ENCODE data around the gene CPNE5. TPM values are rescaled to one million over a fixed set of nuclear protein-coding genes. Genes with fewer than 3 reads are reported as not detected.
A peak's percentile ranks its signal among the peaks of the same experiment; 100 is the strongest.

Gene CPNE5
- total RNA-seq, 1 experiment from 2014 or later = 0.37 TPM

- no peak overlapping the region for H3K4me3 ChIP-seq
- peak in 1 of 2 experiments; percentile 8 for DNase-seq
- intact Hi-C loops (cut with micrococcal nuclease; ENCODE audit: unreplicated experiment) = no loop called here
- H3F3A ChIP-seq (ENCODE audit: insufficient read depth, low read depth) = peaks cover 15% of the 10 kb centered on the region; the same call in 1 of the 2 replicates
- peaks cover 7% of the 10 kb centered on the region for H3K4me1 ChIP-seq (replicated peaks; ENCODE audit: insufficient read depth)
- ChIA-PET CTCF (no interaction called here), POLR2A (ENCODE audit: unreplicated experiment) (no interaction called here)
- no TSS peak for BruUV-seq (replicated peaks)
- H3K36me3 ChIP-seq (ENCODE audit: low read depth) = no peaks in the 10 kb centered on the region
- no peak overlapping the region for H2AFZ ChIP-seq
- H3K79me2 ChIP-seq (ENCODE audit: low read depth) = no peaks in the 10 kb centered on the region
- TF ChIP-seq CTCF (conservative IDR thresholded peaks at IDR 0.05) (no peak), EZH2 (IDR thresholded peaks at IDR 0.05; ENCODE audit: low read depth) (no peak)
- H3K9me2 ChIP-seq (ENCODE audit: insufficient read depth) = no peaks in the 10 kb centered on the region
- no peaks in the 10 kb centered on the region for H3K9me3 ChIP-seq (ENCODE audit: insufficient read depth, low read depth)
- H3K27ac ChIP-seq = no peak overlapping the region
- no peaks in the 10 kb centered on the region for H4K20me1 ChIP-seq (ENCODE audit: insufficient read depth)
- H3K27me3 ChIP-seq (ENCODE audit: insufficient read depth, low read depth) = no peaks in the 10 kb centered on the region
- H3K4me2 ChIP-seq = no peak overlapping the region
These were observed 124.7 kb downstream of the CPNE5 start for GRCh38 chr6:36714511-36714910.

GRCh38 chr6:36713846-36714245 is 125.4 kb downstream of the CPNE5 start:
- CTCF ChIA-PET = no interaction called here

GRCh38 chr6:36712816-36713215 is 126.4 kb downstream of the CPNE5 start:
- Histone ChIP-seq H3K27ac (no peak overlapping the region), H3K27me3 (ENCODE audit: insufficient read depth, low read depth) (no peaks in the 10 kb centered on the region), H3F3A (ENCODE audit: insufficient read depth, low read depth) (peaks cover 15% of the 10 kb centered on the region; the same call in 1 of the 2 replicates), H3K4me3 (no peak overlapping the region), H3K79me2 (ENCODE audit: low read depth) (no peaks in the 10 kb centered on the region), H3K9me2 (ENCODE audit: insufficient read depth) (no peaks in the 10 kb centered on the region), H3K4me2 (no peak overlapping the region), H3K36me3 (ENCODE audit: low read depth) (no peaks in the 10 kb centered on the region), H2AFZ (no peak overlapping the region), H3K9me3 (ENCODE audit: insufficient read depth, low read depth) (no peaks in the 10 kb centered on the region), H4K20me1 (ENCODE audit: insufficient read depth) (no peaks in the 10 kb centered on the region), H3K4me1 (replicated peaks; ENCODE audit: insufficient read depth) (peaks cover 7% of the 10 kb centered on the region)
- ChIA-PET CTCF (no interaction called here), POLR2A (ENCODE audit: unreplicated experiment) (no interaction called here)
- intact Hi-C loops (cut with micrococcal nuclease; ENCODE audit: unreplicated experiment) = no loop called here
- no peak for TF ChIP-seq CTCF (conservative IDR thresholded peaks at IDR 0.05)
- BruUV-seq (replicated peaks) = no TSS peak
- peak in 1 of 2 experiments; percentile 15 for DNase-seq

More at GRCh38 chr6:36713846-36714245, 125.4 kb downstream of the CPNE5 start:
- peak in 1 of 2 experiments; percentile 4 for DNase-seq
- H3K79me2 ChIP-seq (ENCODE audit: low read depth) = no peaks in the 10 kb centered on the region
- H3K4me3 ChIP-seq = no peak overlapping the region
- no peak for TF ChIP-seq EZH2 (IDR thresholded peaks at IDR 0.05; ENCODE audit: low read depth)
- no peak for TF ChIP-seq CTCF (conservative IDR thresholded peaks at IDR 0.05)
- no peak overlapping the region for H3K27ac ChIP-seq
- H3K4me2 ChIP-seq = no peak overlapping the region
- no TSS peak for BruUV-seq (replicated peaks)
- H3K4me1 ChIP-seq (replicated peaks; ENCODE audit: insufficient read depth) = peaks cover 7% of the 10 kb centered on the region
- H3K9me2 ChIP-seq (ENCODE audit: insufficient read depth) = no peaks in the 10 kb centered on the region
- H3K9me3 ChIP-seq (ENCODE audit: insufficient read depth, low read depth) = no peaks in the 10 kb centered on the region
- H3K36me3 ChIP-seq (ENCODE audit: low read depth) = no peaks in the 10 kb centered on the region
- no peak overlapping the region for H2AFZ ChIP-seq
- no peaks in the 10 kb centered on the region for H3K27me3 ChIP-seq (ENCODE audit: insufficient read depth, low read depth)
- peaks cover 15% of the 10 kb centered on the region; the same call in 1 of the 2 replicates for H3F3A ChIP-seq (ENCODE audit: insufficient read depth, low read depth)
- no peaks in the 10 kb centered on the region for H4K20me1 ChIP-seq (ENCODE audit: insufficient read depth)
- POLR2A ChIA-PET (ENCODE audit: unreplicated experiment) = no interaction called here
- intact Hi-C loops (cut with micrococcal nuclease; ENCODE audit: unreplicated experiment) = no loop called here

All from PC-9 (cell line).